ENCODE results near the gene KIRREL3.

Gene KIRREL3

DNA sequence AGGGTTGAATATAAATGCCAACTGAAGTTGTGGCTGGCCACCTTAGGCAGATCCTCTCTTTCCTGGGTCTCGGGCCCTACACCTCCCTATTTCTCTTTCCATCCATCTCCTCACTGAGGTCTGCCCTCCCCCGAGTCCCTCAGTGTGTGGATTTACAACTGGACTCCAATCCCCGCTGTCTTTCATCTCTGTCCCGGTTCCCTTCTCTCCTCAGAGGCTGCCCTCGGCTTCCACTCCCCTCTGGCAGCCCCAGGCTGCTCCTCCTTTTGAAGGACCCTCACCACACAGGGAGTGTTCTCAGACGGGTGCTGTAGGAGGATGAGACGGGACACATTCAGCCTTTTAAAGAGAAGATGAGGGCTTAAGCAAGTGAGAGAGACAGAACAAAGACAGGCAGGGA lies 478.0 kb downstream of the KIRREL3 start:
- DNase-seq: no peak

DNA sequence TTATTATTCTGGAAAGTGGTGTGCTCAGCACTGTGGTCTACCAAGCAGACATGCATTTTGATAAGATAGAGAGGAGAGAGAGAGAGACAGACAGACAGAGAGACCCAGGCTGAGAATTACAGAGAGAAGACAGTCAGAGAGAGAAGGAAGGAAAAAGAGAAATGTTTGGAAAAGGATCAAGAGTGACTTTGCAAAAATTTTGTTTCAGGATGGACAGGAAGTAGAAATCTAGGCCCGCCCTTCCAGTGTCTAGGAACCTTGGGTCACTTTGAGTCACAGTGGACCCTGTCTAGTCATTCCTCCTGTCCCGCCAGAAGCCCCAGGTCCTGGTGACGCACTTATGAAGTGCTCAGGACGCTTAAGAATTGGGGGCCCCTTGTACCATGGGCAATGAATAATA lies 478.4 kb downstream of the KIRREL3 start:
- DNase-seq: no peak

GRCh38 chr11:126521196-126521595 lies 479.4 kb downstream of the KIRREL3 start:
- no peak for DNase-seq

GRCh38 chr11:126519764-126520734 lies 480.5 kb downstream of the KIRREL3 start:
- peak; percentile 27 for DNase-seq

GRCh38 chr11:126518972-126519690 lies 481.4 kb downstream of the KIRREL3 start:
- DNase-seq: peak; percentile 44

DNA sequence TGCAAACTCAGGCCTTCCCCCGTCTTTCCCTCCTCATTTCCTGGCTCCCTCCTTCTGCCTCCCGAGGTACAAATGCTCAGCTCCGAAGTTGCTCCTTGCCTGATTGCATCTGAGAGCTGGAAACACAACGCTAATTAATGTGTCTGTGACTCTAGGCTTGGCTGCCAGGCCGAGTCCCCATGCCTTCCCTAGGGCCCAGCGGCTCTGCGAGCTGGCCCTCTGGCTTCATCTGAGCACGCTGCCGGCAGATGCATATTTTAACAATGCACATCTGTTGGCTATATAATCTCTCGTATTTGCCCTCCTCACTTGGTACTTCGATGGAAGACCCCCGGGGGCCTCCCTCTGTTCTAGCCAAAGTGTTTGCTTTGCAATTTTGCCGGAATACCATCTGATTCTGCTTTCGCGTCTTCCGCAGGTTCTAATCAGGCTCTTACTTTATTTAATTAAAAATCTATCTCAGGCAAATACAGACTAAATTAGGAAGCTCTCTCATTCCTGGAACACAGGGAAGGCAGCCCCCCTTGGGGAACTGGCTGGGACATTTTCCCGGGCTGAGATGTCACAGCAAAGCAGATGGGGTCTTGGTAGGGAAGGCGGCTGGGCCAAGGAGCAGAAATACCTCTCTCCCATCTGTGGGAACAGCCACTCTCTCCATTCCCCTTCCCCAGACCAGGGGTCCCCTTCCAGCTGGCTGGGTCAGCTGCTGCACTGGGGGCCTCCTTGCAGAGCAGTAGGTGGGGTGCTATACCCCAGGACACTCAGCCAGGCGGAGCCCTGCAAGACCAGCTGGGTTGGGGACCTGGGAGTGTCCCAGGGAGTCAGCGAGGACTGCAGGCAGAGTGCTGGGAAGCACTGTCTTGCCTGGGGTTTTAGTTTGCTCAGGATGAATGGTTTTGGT lies 482.2 kb downstream of the KIRREL3 start:
- no peak for DNase-seq

- DNase-seq: no peak
These were observed 485.1 kb downstream of the KIRREL3 start for GRCh38 chr11:126515501-126515900.

- peak; percentile 8 for DNase-seq
These were observed 486.4 kb downstream of the KIRREL3 start for GRCh38 chr11:126514061-126514693.

GRCh38 chr11:126512741-126513715 lies 487.5 kb downstream of the KIRREL3 start:
- DNase-seq: no peak

DNA sequence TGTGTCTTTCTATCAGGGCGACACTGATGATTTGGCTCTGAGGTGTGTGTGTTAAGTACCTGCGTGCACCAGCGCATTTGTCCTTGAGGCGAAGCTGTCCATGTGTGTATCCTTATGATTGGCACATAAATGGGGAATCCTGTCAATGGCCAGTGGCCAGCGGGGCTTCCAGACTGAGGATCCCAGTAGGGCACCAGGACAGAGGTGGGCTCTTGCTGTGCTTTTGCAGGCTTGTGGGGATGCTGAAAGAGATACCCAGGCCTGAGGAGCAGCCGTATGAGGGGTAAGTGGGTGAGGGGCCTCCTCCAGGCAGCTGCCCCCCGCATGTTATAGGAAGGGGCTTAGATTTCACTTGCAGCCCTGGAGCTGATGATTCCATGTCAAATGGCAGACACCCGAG lies 488.3 kb downstream of the KIRREL3 start:
- DNase-seq: no peak

DNA sequence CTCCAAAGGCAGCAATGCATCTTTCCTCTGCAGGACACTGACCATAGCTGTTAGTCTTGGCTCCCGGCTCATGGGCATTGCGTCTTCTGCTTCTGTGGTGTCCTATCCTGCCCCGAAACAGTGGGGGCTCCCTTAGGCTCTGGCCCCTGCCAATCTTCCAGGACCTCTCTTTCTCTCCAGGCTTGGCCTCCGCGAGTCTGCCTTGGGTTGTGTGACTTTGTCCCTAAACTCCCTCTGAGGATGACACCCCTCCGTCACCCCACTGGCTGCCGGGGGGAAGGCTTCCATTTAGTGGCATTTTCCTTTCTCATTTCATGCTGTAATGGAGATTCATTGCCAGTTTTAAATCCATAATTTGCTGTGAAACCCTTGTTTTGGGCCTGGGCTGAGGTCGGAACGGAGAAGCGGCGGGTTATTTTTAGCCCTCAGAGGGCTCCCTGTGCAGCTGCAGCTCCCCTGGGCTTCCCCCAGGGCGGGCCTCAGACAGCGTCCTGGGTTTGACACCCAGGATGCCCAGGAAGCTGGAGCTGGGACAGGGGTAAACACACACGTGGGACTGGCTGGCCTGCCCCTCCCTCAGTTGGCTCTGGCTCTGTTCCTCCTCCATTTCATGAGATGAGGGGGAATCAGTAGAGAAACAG lies 489.0 kb downstream of the KIRREL3 start:
- DNase-seq: no peak

- no peak for DNase-seq
These were observed 489.8 kb downstream of the KIRREL3 start for GRCh38 chr11:126510621-126511370.

- no peak for DNase-seq
These were observed 492.9 kb downstream of the KIRREL3 start for GRCh38 chr11:126507646-126508045.

- DNase-seq: no peak
These were observed 493.8 kb downstream of the KIRREL3 start for GRCh38 chr11:126506789-126507188.

DNA sequence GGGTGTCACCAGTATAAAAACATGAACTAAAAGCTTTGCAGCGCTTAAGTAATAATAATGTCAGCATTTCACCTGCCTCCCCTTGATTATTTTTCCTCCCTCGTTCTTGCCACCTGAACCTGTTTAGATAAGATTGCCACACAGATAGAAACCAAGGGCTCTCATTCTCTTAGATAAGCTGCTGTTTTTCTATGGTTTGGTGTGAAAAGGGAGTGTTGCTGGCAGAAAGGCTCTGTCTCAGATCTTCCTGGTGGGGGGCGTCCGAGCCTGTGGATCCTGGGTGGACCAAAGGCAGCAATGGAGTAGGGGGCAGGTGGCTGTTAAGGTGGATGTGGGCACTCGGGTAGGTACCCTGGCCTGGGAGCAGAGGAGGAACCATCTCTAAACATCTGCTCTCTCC lies 497.6 kb downstream of the KIRREL3 start:
- no peak for DNase-seq

GRCh38 chr11:126502159-126502558 lies 498.4 kb downstream of the KIRREL3 start:
- DNase-seq: no peak

- no peak for DNase-seq
These were observed 498.9 kb downstream of the KIRREL3 start for GRCh38 chr11:126501641-126502040.

- no peak for DNase-seq
These were observed 499.6 kb downstream of the KIRREL3 start for GRCh38 chr11:126500981-126501380.

DNA sequence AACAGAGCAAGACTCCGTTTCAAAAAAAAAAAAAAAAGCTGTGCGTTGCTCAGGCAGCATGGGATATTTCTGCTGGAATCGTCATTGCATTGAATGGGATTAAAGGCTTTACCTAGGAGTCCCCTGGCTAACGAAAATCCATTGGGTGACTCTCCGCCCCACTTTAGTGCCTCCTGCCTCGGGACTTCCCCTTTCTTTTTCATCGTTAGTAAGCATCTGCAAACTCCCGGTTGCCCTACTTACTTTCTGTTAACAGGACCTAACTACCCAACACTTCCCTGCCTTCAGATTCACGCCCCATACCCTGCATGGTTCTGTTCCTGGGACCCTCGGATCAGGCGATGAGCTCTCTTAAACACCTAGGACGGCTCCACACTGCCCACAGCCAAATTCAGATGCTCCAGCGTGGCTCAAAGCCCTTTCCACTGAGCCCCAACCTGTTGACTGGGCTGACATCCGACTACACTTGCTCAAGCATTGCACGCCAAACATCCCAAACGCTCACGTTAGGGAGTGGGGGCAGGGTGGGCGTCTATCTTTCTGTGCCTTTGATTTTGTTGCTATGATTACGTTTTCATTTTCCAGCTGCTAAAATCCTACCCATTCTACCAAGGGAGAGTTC lies 501.3 kb downstream of the KIRREL3 start:
- DNase-seq: no peak
